Motor neuron (in vitro differentiated cells): ENCODE results near the gene IQCE. TPM values are rescaled to one million over a fixed set of nuclear protein-coding genes. Genes with fewer than 3 reads are reported as not detected.

Experiments
- ATAC-seq, 8 experiments: fragments of 200-7000 bp; cut with Tn5 transposase; replicated peaks in 6 of 8; 2 replicates each; pipeline ENCODE4 v1.8.0; 2021; ENCODE audit warnings: mild to moderate bottlenecking in 8 of 8, moderate library complexity in 8 of 8
- H3K27ac ChIP-seq, 2 donors: fragments of 250-450 bp; sonication (Bioruptor Pico); 2 replicates each; pipeline ENCODE4 v1.9.0; 2021; ENCODE audit warnings: antibody characterized with exemption in 2 of 2, mild to moderate bottlenecking in 2 of 2, moderate library complexity in 1 of 2
- H3K4me1 ChIP-seq, 2 donors: fragments of 250-450 bp; sonication (Bioruptor Pico); replicated peaks in 1 of 2; 2 replicates each; pipeline ENCODE4 v1.6.1; 2021; ENCODE audit warnings: antibody characterized with exemption in 2 of 2, mild to moderate bottlenecking in 2 of 2, moderate library complexity in 1 of 2
- H3K4me3 ChIP-seq, 5 donors: fragments of 250-450 bp; sonication (Bioruptor Pico); 2 replicates each; pipeline ENCODE4 v1.9.0; 2021; ENCODE audit warnings: antibody characterized with exemption in 5 of 5, mild to moderate bottlenecking in 5 of 5, moderate library complexity in 4 of 5
- WGBS, 10 experiments: fragments of 450-650 bp; shearing (Covaris generic); methylation state at CpG; one replicate each; pipeline ENCODE4 v1.0.0; 2022; 5-methylcytosine and 5-hydroxymethylcytosine counted together
- in situ Hi-C, 9 experiments: fragments of 400-800 bp; cut with MboI; loops; one replicate each; pipeline ENCODE4 v1.15.0; 2021; ENCODE audit warnings: low sequenced_read_pairs in 9 of 9, low pct_unique_long_range_greater_than_20kb in 2 of 9; ENCODE audit not compliant: unreplicated experiment in 9 of 9
- total RNA-seq, 8 experiments: library from RNA; unstranded; fragments of 300-600 nt; gene quantifications; 2 replicates each; pipeline versions ENCODE4 v1.2.3 to v1.2.4, GENCODE V29; 2022

IQCE gene
- total RNA-seq, 8 experiments from 2014 or later: 5.5 to 26.5 (median 6.5) TPM

DNA sequence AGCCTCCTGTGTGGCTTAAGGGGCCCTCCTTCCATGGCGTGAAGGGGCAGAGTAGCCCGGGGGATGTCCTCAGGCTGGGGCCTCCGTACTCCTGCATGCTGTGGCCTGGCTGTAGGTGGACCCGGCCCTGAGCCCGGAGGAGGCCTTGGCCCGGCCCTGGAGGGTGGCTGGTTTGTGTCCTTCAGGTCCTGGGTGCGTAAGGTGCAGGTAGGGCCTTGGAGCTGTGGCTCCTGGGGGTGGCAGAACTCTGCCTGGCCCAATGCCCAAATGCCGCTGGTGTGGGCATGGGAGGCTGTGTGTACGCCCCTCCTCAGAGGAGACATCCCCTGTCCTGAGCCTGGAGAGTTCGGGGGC is 102.3 kb downstream of the IQCE start:
- ATAC-seq: peak in 5 of 8 experiments; percentile 1 to 18 (median 14)
- WGBS, 10 experiments: 93 to 100% methylated on average over 2 to 3 of the region's 10 CpGs; no CpG with 5 or more reads in 8 of the 10 experiments

DNA sequence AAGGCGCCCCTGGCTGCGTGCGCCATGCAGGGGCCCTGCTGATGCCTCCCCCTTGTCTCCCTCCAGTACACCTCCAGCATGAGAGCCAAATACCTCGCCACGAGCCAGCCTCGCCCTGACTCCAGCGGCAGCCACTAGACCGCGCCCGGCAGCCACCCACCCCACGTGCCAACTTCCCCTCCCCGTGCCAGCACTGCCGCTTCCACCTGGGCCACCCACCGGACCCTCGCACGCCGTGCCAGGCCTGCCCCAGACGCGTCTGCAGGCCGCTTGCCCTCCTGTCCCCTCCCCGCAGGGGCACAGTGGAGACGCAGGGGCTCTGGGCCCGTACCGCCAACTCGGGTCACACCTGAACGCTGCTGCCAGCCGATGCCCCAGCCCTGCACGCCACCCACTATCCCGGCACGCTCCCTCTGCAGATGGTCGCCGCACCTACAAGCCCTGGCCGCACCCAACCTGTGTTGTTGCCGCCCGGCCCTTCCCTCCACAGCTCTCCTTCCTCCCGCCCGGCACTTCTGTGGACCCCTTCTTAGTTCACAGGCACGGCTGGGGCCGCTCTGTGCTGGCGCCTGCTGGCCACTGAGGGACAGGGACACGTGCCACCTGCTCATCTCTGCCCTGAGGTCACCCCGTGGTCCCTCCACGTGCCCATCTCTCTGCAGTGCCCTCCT is 103.0 kb downstream of the IQCE start:
- Histone ChIP-seq H3K4me3 (no peak overlapping the region), H3K27ac (no peak overlapping the region), H3K4me1 (peaks cover 2 to 19% of the 10 kb centered on the region in 2 donors)
- peak in 5 of 8 experiments; percentile 3 to 53 (median 35) for ATAC-seq
- WGBS, 10 experiments: 88 to 100% (median 98%) methylated on average over 1 to 9 of the region's 43 CpGs; no CpG with 5 or more reads in 7 of the 10 experiments
- in situ Hi-C loops: no loop called here

More for the DNA sequence above, 102.3 kb downstream of the IQCE start:
- Histone ChIP-seq H3K4me3 (no peak overlapping the region), H3K4me1 (peaks cover 2 to 19% of the 10 kb centered on the region in 2 donors), H3K27ac (no peak overlapping the region)
- in situ Hi-C loops: no loop called here

DNA sequence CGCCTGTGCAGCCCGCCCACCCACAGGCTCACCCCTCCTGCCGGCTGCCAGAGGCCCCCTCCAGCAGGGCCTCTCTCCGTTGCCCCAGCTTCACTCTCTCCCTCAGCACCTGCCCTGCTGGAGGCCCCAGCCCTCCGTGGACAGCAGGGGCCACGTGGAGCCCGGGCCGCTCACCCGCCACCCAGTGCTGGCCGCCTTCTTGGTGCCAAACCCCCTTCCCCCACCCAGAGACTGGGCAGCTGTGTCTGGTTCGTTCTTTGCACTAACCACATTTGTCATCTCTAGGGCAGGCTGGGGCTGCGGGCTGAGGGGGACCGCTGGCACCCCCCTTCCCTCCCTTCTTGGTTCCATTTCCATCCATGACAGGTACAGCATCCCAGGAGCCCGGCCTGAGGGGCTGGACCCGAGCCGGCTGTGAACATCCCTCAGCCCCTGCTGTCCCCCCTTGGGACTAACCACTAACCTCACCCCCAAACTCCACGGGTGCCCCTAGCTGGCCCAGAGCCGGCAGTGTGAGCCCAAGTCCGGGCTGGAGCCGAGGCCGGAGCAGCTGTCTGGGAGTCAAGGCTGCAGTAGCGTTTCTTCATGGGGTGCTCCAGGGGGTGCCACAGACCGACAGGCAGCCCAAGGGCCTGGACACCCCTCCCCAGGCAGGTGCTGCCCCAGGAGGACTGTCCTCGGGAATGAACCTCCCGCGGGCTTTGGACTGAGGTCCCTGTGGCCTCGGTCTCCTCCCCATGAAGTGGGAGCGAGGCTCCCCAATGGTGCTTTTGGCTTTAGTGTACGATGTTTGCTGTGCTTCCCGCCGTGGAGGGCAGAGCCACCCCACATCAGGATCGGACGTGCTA is 103.7 kb downstream of the IQCE start:
- 20 to 100% (median 80%) methylated on average over 1 of the region's 33 CpGs; no CpG with 5 or more reads in 7 of the 10 experiments for WGBS, 10 experiments
- ATAC-seq: peak in 5 of 8 experiments; percentile 2 to 54 (median 32)
- in situ Hi-C loops: no loop called here
- H3K27ac ChIP-seq: peak overlapping the region in 1 of 2 donors; percentile 68
- H3K4me3 ChIP-seq: no peak overlapping the region
- peaks cover 2 to 19% of the 10 kb centered on the region in 2 donors for H3K4me1 ChIP-seq

DNA sequence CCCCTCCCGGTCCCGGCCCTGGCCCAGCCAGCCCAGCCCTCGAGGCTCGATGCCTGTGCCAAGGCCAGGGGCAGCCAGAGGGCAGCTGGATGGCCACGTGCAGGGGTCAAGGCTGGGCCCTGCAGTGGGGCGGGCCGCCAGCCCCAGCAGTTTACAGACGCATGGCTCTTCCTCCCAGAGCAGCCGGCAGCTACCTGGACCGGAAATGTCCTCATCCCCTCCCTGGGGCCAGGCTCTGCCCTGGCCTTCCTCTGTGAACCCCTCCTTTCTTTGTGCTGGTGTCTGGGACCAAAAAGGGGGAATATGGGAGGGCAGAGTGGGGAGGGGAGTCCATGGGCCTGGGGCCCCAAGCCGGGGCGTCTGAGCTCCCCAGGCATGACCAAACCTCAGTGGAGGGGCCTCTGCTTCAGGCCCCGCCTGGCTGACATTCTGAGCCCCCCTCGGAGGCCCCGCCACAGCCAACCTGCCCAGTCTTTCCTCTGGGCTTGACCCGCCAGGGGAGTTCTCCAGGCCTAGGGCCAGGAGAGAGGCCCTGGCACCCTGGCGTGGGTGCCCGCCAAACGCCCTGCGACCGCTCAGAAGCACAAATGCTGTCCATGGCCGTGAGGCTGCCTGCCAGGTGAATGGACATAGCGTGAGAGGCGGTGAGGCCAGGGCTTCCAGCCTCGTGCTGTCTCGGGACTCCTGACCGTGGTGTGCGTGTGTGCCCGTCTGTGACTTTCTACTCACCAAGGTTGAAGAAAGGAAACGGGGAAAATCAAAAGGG is 104.5 kb downstream of the IQCE start:
- Histone ChIP-seq H3K4me1 (peaks cover 2 to 19% of the 10 kb centered on the region in 2 donors), H3K27ac (peak overlapping the region in 1 of 2 donors; percentile 68), H3K4me3 (no peak overlapping the region)
- ATAC-seq: peak; percentile 1 to 13 (median 10)
- 75 to 100% (median 90%) methylated on average over 1 to 13 of the region's 30 CpGs; no CpG with 5 or more reads in 5 of the 10 experiments for WGBS, 10 experiments
- in situ Hi-C loops: no loop called here

DNA sequence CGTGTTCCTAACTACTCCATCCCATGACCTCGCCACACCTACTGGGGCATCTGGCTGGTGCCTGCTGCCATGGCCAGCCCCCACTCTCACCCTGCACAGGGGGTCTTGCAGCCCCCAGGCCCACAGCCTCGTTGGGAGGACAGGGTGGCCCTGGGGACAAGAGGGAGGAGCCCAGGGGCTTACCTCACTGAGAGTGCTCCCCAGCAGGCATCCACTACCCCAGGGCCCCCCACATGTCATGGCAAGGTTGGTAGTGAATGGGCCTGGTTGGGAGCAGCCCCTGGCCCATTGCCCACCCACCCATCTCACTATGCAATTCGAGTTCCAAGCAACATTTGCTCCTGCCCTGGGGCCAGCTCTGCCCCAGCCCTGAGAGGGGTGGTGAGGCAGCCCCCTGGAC is 105.2 kb downstream of the IQCE start:
- ATAC-seq: no peak
- WGBS, 10 experiments: 77 to 80% methylated on average over 1 to 3 of the region's 4 CpGs; no CpG with 5 or more reads in 8 of the 10 experiments
- in situ Hi-C loops: no loop called here
- Histone ChIP-seq H3K4me3 (no peak overlapping the region), H3K27ac (peak overlapping the region in 1 of 2 donors; percentile 68), H3K4me1 (peaks cover 2 to 19% of the 10 kb centered on the region in 2 donors)

Other genes with a start within 250 kb of the IQCE start
- gene SNX8, start 244.5 kb upstream of the IQCE start, total RNA-seq: 10 to 100 TPM in 1 of 8 experiments, 1 to 10 TPM in 7; 2.8 to 10.3 (median 6.9) TPM
- gene EIF3B, start 204.2 kb upstream of the IQCE start, total RNA-seq: 100 to 1,000 TPM in 4 of 8 experiments, 10 to 100 TPM in 4; 53.0 to 225 (median 87.9) TPM
- gene CHST12, start 155.4 kb upstream of the IQCE start, total RNA-seq: 10 to 100 TPM in 1 of 8 experiments, 1 to 10 TPM in 7; 4.0 to 10.4 (median 7.3) TPM
- gene GRIFIN, start 82.6 kb upstream of the IQCE start, total RNA-seq: not detected
- gene LFNG, start 39.2 kb upstream of the IQCE start, total RNA-seq: 10 to 100 TPM in 1 of 8 experiments, 1 to 10 TPM in 4, under 1 TPM in 2, not detected in 1; 0.71 to 49.3 (median 6.3) TPM
- gene BRAT1, start 3.5 kb upstream of the IQCE start, total RNA-seq: 10 to 100 TPM; 11.9 to 25.9 (median 19.6) TPM
- 10 to 100 TPM in 7 of 8 experiments, 1 to 10 TPM in 1; 9.6 to 71.1 (median 37.5) TPM for gene TTYH3, start 73.0 kb downstream of the IQCE start, total RNA-seq
- 1 to 10 TPM in 5 of 8 experiments, under 1 TPM in 3; 0.64 to 3.7 (median 1.1) TPM for gene AMZ1, start 129.2 kb downstream of the IQCE start, total RNA-seq